SK-N-SH (cell line): Measurements from ENCODE around the gene BRAT1. TPM values are rescaled to one million over a fixed set of nuclear protein-coding genes. Genes with fewer than 3 reads are reported as not detected.

Source experiments
- CTCF ChIA-PET: fragments of 300-600, 350-600 bp; formaldehyde crosslinking; extraction: SDS; loops from one replicate; lab custom pipeline; 2021; lab: Yijun Ruan, JAX
- POLR2A ChIA-PET: fragments of 350-600 bp; sonication (Branson Sonifier 250); formaldehyde crosslinking; extraction: SDS; loops from one replicate; lab custom pipeline; 2020; ENCODE audit warnings: antibody characterized with exemption, inconsistent platforms; lab: Yijun Ruan, JAX
- DNase-seq: peaks from one replicate; pipeline ENCODE4 v3.0.0; 2012
- H2AFZ ChIP-seq: fragments of 200-600 bp; sonication (generic); 2 replicates; pipeline ENCODE4 v1.8.1; 2016; ENCODE audit warnings: antibody characterized with exemption, mild to moderate bottlenecking, low read depth
- H3F3A ChIP-seq: fragments of 200-600 bp; sonication (generic); replicated peaks from 2 replicates; pipeline ENCODE3; 2016; ENCODE audit warnings: antibody characterized with exemption, mild to moderate bottlenecking; ENCODE audit not compliant: insufficient read depth
- H3K27ac ChIP-seq, 2 experiments: fragments of 200-500 bp in 1 of 2; fragments of 200-600 bp in 1 of 2; sonication (Bioruptor generic) in 1 of 2; sonication (generic), shearing (Covaris generic) in 1 of 2; 2 replicates each; pipeline versions ENCODE4 v1.5.1 to v1.6.1; 2014 to 2016; ENCODE audit warnings: low read depth in 2 of 2, inconsistent platforms in 1 of 2, low read length in 1 of 2, mild to moderate bottlenecking in 1 of 2, mixed read lengths in 1 of 2
- H3K27me3 ChIP-seq: fragments of 200-600 bp; sonication (generic), shearing (Covaris generic); 2 replicates; pipeline ENCODE4 v1.6.1; 2016; ENCODE audit warnings: mixed run types; ENCODE audit not compliant: insufficient read depth
- H3K36me3 ChIP-seq, 2 experiments: fragments of 200-500 bp in 1 of 2; fragments of 200-600 bp in 1 of 2; sonication (Bioruptor generic) in 1 of 2; sonication (generic) in 1 of 2; replicated peaks in 1 of 2; 2 replicates each; pipeline versions ENCODE3 to v1.5.1; 2014 to 2016; ENCODE audit warnings: low read length in 1 of 2, mild to moderate bottlenecking in 1 of 2; ENCODE audit not compliant: insufficient read depth in 2 of 2, control insufficient read depth in 1 of 2
- H3K4me1 ChIP-seq, 2 experiments: fragments of 200-500 bp in 1 of 2; fragments of 200-600 bp in 1 of 2; sonication (Bioruptor generic) in 1 of 2; sonication (generic), shearing (Covaris generic) in 1 of 2; 2 replicates each; pipeline versions ENCODE4 v1.5.1 to v1.6.1; 2014 to 2016; ENCODE audit warnings: low read depth in 1 of 2, low read length in 1 of 2, mixed run types in 1 of 2; ENCODE audit not compliant: insufficient read depth in 2 of 2, control insufficient read depth in 1 of 2
- H3K4me2 ChIP-seq: fragments of 200-600 bp; sonication (generic), shearing (Covaris generic); 2 replicates; pipeline ENCODE4 v1.6.1; 2017; ENCODE audit warnings: mixed run types
- H3K4me3 ChIP-seq, 2 experiments: fragments of 200-500 bp in 1 of 2; fragments of 200-600 bp in 1 of 2; sonication (Bioruptor generic) in 1 of 2; sonication (generic), shearing (Covaris generic) in 1 of 2; 2 replicates each; pipeline versions ENCODE4 v1.5.1 to v1.8.1; 2014 to 2016; ENCODE audit warnings: low read depth in 2 of 2, inconsistent platforms in 1 of 2, low read length in 1 of 2, mild to moderate bottlenecking in 1 of 2, mixed read lengths in 1 of 2, moderate library complexity in 1 of 2
- H3K79me2 ChIP-seq: fragments of 200-600 bp; sonication (generic); 2 replicates; pipeline ENCODE4 v1.8.1; 2017; ENCODE audit warnings: mild to moderate bottlenecking; ENCODE audit not compliant: insufficient read depth
- H3K9ac ChIP-seq: fragments of 200-600 bp; sonication (generic); 2 replicates; pipeline ENCODE4 v1.6.1; 2017; ENCODE audit warnings: mixed run types
- H3K9me2 ChIP-seq: fragments of 200-600 bp; sonication (generic); 2 replicates; pipeline ENCODE4 v1.6.1; 2017; ENCODE audit warnings: mixed run types
- H3K9me3 ChIP-seq: fragments of 200-600 bp; sonication (generic); 2 replicates; pipeline ENCODE4 v1.6.1; 2017; ENCODE audit warnings: mixed run types, mild to moderate bottlenecking, moderate library complexity
- H4K20me1 ChIP-seq: fragments of 200-600 bp; sonication (generic); 2 replicates; pipeline ENCODE4 v1.6.1; 2017; ENCODE audit warnings: mild to moderate bottlenecking, mixed run types; ENCODE audit not compliant: insufficient read depth
- CHD2 ChIP-seq: fragments of 150-350 bp; IDR thresholded peaks from 2 replicates; pipeline ENCODE4 v1.6.1; 2018; ENCODE audit warnings: low read length; ENCODE audit not compliant: partially characterized antibody
- EZH2phosphoT487 ChIP-seq: fragments of 200-600 bp; sonication (generic); IDR thresholded peaks from 2 replicates; pipeline ENCODE4 v1.6.1; 2017; ENCODE audit warnings: low read depth, mixed run types, mild to moderate bottlenecking, antibody characterized with exemption, moderate library complexity, borderline replicate concordance
- GABPA ChIP-seq: IDR thresholded peaks from 2 replicates; pipeline ENCODE4 v1.4.0; 2012; ENCODE audit warnings: low read depth, mild to moderate bottlenecking
- GATA2 ChIP-seq: sonication (generic); formaldehyde crosslinking; IDR thresholded peaks from 2 replicates; pipeline ENCODE4 v1.5.0; 2020; ENCODE audit warnings: mild to moderate bottlenecking, missing genetic modification reagents
- IRF3 ChIP-seq: fragments of 150-350 bp; IDR thresholded peaks from 2 replicates; pipeline ENCODE4 v1.6.1; 2016; ENCODE audit warnings: mild to moderate bottlenecking, low read depth, low read length
- JUND ChIP-seq: IDR thresholded peaks from 2 replicates; pipeline ENCODE4 v1.4.0; 2012
- MAX ChIP-seq: IDR thresholded peaks from 2 replicates; pipeline ENCODE4 v1.4.0; 2012; ENCODE audit warnings: low read depth
- MEF2A ChIP-seq: IDR thresholded peaks from 2 replicates; pipeline ENCODE4 v1.4.0; 2012; ENCODE audit warnings: low read depth, borderline replicate concordance
- MXI1 ChIP-seq: IDR thresholded peaks from 2 replicates; pipeline ENCODE4 v1.6.1; 2012; ENCODE audit warnings: mild to moderate bottlenecking, low read depth, low read length, improper control_type of control experiment
- NFIC ChIP-seq: IDR thresholded peaks from 2 replicates; pipeline ENCODE4 v1.4.0; 2012; ENCODE audit warnings: borderline replicate concordance
- NRF1 ChIP-seq: IDR thresholded peaks from 2 replicates; pipeline ENCODE4 v1.6.1; 2012; ENCODE audit warnings: low read depth, mild to moderate bottlenecking, low read length
- POLR2AphosphoS5 ChIP-seq: IDR thresholded peaks from 2 replicates; pipeline ENCODE4 v1.6.1; 2012; ENCODE audit warnings: low read depth, low read length
- RCOR1 ChIP-seq: fragments of 150-350 bp; IDR thresholded peaks from 2 replicates; pipeline ENCODE4 v1.6.1; 2017; ENCODE audit warnings: antibody characterized with exemption, low read length
- REST ChIP-seq: IDR thresholded peaks from 2 replicates; pipeline ENCODE4 v1.6.1; 2012; ENCODE audit warnings: mild to moderate bottlenecking, low read depth, low read length, moderate library complexity
- RFX5 ChIP-seq: IDR thresholded peaks from 2 replicates; pipeline ENCODE4 v1.6.1; 2012; ENCODE audit warnings: mild to moderate bottlenecking, improper control_type of control experiment, low read length
- RXRA ChIP-seq: IDR thresholded peaks from 2 replicates; pipeline ENCODE4 v1.4.0; 2012; ENCODE audit warnings: low read depth, mild to moderate bottlenecking, borderline replicate concordance
- SIN3A ChIP-seq: IDR thresholded peaks from 2 replicates; pipeline ENCODE4 v1.6.1; 2012; ENCODE audit warnings: low read depth, mild to moderate bottlenecking, low read length, moderate library complexity, borderline replicate concordance
- SMC3 ChIP-seq: IDR thresholded peaks from 2 replicates; pipeline ENCODE4 v1.6.1; 2012; ENCODE audit warnings: low read depth, low read length, improper control_type of control experiment
- TAF1 ChIP-seq: IDR thresholded peaks from 2 replicates; pipeline ENCODE4 v1.6.1; 2012; ENCODE audit warnings: low read depth, mild to moderate bottlenecking, low read length, moderate library complexity, borderline replicate concordance
- TCF12 ChIP-seq: IDR thresholded peaks from 2 replicates; pipeline ENCODE4 v1.4.0; 2012
- USF1 ChIP-seq: IDR thresholded peaks from 2 replicates; pipeline ENCODE4 v1.4.0; 2012; ENCODE audit warnings: low read depth, borderline replicate concordance
- USF2 ChIP-seq: fragments of 150-350 bp; IDR thresholded peaks from 2 replicates; pipeline ENCODE4 v1.6.1; 2017; ENCODE audit warnings: antibody characterized with exemption, low read length, low read depth, borderline replicate concordance
- WGBS: methylation state at CpG from one replicate; pipeline ENCODE4 v1.1.6; 2017; ENCODE audit warnings: low lambda C conversion rate; 5-methylcytosine and 5-hydroxymethylcytosine counted together
- polyA plus RNA-seq, 3 experiments: library from polyadenylated mRNA; depleted of rRNA; stranded (reverse); fragments of >200 nt; gene quantifications; 2 replicates each; pipeline ENCODE4 v1.2.3, GENCODE V29; 2012
- TF ChIP-seq, protein P1 (sequence below): fragments of 200-600 bp; sonication (generic); IDR thresholded peaks from 2 replicates; pipeline ENCODE4 v1.6.1; 2017; ENCODE audit warnings: antibody characterized with exemption, mild to moderate bottlenecking, moderate library complexity

The BRAT1 gene
- polyA plus RNA-seq, 1 of the 3 experiments (the other 2 are of a cell fraction) = 36.2 TPM

DNA sequence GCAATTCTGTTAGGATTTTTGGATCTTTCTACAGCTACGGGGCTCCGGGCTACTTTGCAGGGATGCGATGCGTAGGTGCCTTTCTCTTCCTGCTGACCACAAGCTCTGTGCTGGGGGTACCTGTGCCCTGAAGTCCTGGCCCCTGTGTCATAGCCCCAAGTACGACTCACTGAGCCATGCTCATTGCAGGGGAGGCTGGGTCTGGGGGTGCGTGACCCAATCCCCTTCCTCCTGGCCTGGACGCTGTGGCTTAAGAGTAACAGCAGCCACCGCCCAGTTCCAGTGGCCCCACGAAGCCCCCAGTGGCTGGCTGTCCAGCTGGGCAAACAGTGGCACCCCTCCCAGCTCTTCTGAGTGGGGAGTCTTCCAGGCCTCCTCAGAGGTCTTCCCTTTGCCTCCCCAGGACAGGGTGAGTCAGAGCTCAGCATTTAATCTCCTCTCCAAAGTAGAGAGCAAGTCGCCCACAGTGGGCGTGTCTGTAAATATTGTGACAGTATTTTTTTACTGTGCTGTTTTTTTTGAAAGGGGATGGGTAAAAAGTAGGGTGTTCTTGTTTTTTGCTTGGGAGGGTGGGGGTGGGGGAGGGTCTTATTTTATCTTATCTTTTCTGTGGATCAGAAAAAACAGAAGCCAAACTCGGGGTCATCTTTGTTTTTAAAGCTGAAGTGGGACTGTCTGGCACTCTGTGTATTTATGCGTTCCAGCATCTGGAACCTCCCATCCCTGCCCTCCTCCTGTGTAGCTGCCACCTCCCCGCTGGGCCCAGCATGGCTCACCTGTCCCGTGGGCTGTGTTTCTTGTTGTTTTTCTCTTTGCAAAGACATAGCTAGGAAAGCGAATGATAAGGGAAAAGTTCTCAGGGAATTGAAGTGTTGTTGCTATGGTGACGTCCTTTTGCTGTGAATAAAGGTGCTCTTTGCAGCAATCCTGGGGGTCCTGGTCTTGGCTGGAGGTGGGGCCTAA lies 27.5 kb downstream of the BRAT1 start:
- no peaks in the 10 kb centered on the region for H3K27me3 ChIP-seq
- peaks cover 47% of the 10 kb centered on the region for H3F3A ChIP-seq
- H3K79me2 ChIP-seq = peaks cover 19% of the 10 kb centered on the region; the same call in 1 of the 2 replicates
- peaks cover 6 to 7% of the 10 kb centered on the region in 2 experiments for H3K36me3 ChIP-seq
- peak overlapping the region in 1 of 2 experiments; percentile 53; a peak in 3 of 4 replicates for H3K27ac ChIP-seq
- peak overlapping the region in 1 of 2 experiments; percentile 10; a peak in 1 of 4 replicates for H3K4me3 ChIP-seq
- no peaks in the 10 kb centered on the region for H4K20me1 ChIP-seq
- H3K9me2 ChIP-seq = no peaks in the 10 kb centered on the region
- ChIA-PET CTCF (interaction anchor here (0.9 to 1.8 kb wide), 4 partner anchors 11 to 143 kb away, joined by 3 to 5 read pairs (median 4); no protein-coding TSS in a partner anchor), POLR2A (interaction anchor here (0.5 to 1.4 kb wide), 3 partner anchors 11 to 28 kb away, joined by 3 read pairs; no protein-coding TSS in a partner anchor)
- peak overlapping the region; percentile 15; the same call in 1 of the 2 replicates for H3K9ac ChIP-seq
- H3K9me3 ChIP-seq = no peaks in the 10 kb centered on the region
- 45% methylated on average over 13 of the region's 17 CpGs for WGBS
- no peak for DNase-seq
- H3K4me1 ChIP-seq = peaks cover 53 to 57% of the 10 kb centered on the region in 2 experiments; a peak in 3 of 4 replicates
- no peak overlapping the region for H2AFZ ChIP-seq
- H3K4me2 ChIP-seq = peak overlapping the region; percentile 71
- no peak for TF ChIP-seq RFX5
- TF ChIP-seq MXI1 = no peak
- TF ChIP-seq TCF12 = peak; percentile 69
- no peak for TF ChIP-seq RCOR1
- TF ChIP-seq POLR2AphosphoS5 = no peak; the same call in 1 of the 2 replicates
- no peak for TF ChIP-seq MAX
- no peak for TF ChIP-seq USF1
- TF ChIP-seq REST = no peak
- TF ChIP-seq CHD2 = no peak
- no peak for TF ChIP-seq USF2
- TF ChIP-seq TAF1 = no peak
- no peak for TF ChIP-seq GABPA
- no peak for TF ChIP-seq MEF2A
- 0 out of 2 replicates have a peak, but pooled peaks have one; percentile 43 for TF ChIP-seq RXRA
- TF ChIP-seq, protein P1, sequence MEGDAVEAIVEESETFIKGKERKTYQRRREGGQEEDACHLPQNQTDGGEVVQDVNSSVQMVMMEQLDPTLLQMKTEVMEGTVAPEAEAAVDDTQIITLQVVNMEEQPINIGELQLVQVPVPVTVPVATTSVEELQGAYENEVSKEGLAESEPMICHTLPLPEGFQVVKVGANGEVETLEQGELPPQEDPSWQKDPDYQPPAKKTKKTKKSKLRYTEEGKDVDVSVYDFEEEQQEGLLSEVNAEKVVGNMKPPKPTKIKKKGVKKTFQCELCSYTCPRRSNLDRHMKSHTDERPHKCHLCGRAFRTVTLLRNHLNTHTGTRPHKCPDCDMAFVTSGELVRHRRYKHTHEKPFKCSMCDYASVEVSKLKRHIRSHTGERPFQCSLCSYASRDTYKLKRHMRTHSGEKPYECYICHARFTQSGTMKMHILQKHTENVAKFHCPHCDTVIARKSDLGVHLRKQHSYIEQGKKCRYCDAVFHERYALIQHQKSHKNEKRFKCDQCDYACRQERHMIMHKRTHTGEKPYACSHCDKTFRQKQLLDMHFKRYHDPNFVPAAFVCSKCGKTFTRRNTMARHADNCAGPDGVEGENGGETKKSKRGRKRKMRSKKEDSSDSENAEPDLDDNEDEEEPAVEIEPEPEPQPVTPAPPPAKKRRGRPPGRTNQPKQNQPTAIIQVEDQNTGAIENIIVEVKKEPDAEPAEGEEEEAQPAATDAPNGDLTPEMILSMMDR = no peak
- no peak for TF ChIP-seq SMC3
- TF ChIP-seq NFIC = peak; percentile 16; the same call in 1 of the 2 replicates
- TF ChIP-seq EZH2phosphoT487 = no peak
- no peak for TF ChIP-seq NRF1
- TF ChIP-seq GATA2 (CRISPR knock-in tag) = no peak
- TF ChIP-seq SIN3A = no peak
- peak; percentile 65; the same call in 1 of the 2 replicates for TF ChIP-seq JUND
- no peak for TF ChIP-seq IRF3
